Gastroesophageal sphincter (tissue), 4 donors: ENCODE data around the gene OR1I1. TPM values are rescaled to one million over a fixed set of nuclear protein-coding genes. Genes with fewer than 3 reads are reported as not detected.

Experiments
- ATAC-seq: fragments of 150-250 bp; one replicate; pipeline ENCODE4 v1.9.1; 2016; ENCODE audit warnings: mild to moderate bottlenecking, moderate library complexity
- H3K27ac ChIP-seq, 4 donors: fragments of 200-600 bp; sonication (generic) in 3 of 4; 1 replicate in 3 of 4; 2 replicates in 1 of 4; pipeline ENCODE4 v1.5.1; 2016 to 2019
- H3K27me3 ChIP-seq: fragments of 200-600 bp; sonication (generic); one replicate; pipeline ENCODE4 v1.5.1; 2019
- H3K36me3 ChIP-seq, 2 donors: fragments of 200-600 bp; sonication (generic); one replicate each; pipeline ENCODE4 v1.5.1; 2019; ENCODE audit warnings: control low read depth in 1 of 2
- H3K4me1 ChIP-seq, 3 donors: fragments of 200-600 bp; sonication (generic); 1 replicate in 2 of 3; 2 replicates in 1 of 3; pipeline ENCODE4 v1.5.1; 2016 to 2019; ENCODE audit warnings: control low read depth in 2 of 3
- H3K4me3 ChIP-seq, 2 donors: fragments of 200-600 bp; sonication (generic); one replicate each; pipeline ENCODE4 v1.5.1; 2019; ENCODE audit warnings: mild to moderate bottlenecking in 1 of 2, moderate library complexity in 1 of 2
- H3K9me3 ChIP-seq, 3 donors: fragments of 200-600 bp; sonication (generic); one replicate each; pipeline ENCODE4 v1.5.1; 2017 to 2019; ENCODE audit warnings: control low read depth in 2 of 3
- CTCF ChIP-seq, 4 experiments: fragments of 200-600 bp in 2 of 4; fragments of 450-650 bp in 2 of 4; sonication (generic) in 1 of 4; IDR thresholded peaks; one replicate each; pipeline ENCODE4 v1.5.1; 2017 to 2019; ENCODE audit warnings: antibody characterized with exemption in 4 of 4, mild to moderate bottlenecking in 2 of 4, moderate library complexity in 2 of 4
- EP300 ChIP-seq: sonication (generic); formaldehyde crosslinking; IDR thresholded peaks from one replicate; pipeline ENCODE4 v1.6.1; 2017; ENCODE audit warnings: antibody characterized with exemption, mild to moderate bottlenecking
- POLR2A ChIP-seq, 2 donors: fragments of 450-650 bp; IDR thresholded peaks; one replicate each; pipeline ENCODE4 v1.6.1; 2017; ENCODE audit warnings: antibody characterized with exemption in 2 of 2, mild to moderate bottlenecking in 2 of 2, moderate library complexity in 1 of 2
- POLR2AphosphoS5 ChIP-seq: sonication (generic); formaldehyde crosslinking; IDR thresholded peaks from one replicate; pipeline ENCODE4 v1.6.1; 2017; ENCODE audit warnings: antibody characterized with exemption
- WGBS, 2 donors: methylation state at CpG; one replicate each; pipeline ENCODE4 v1.1.5; 2018; ENCODE audit warnings: low coverage in 1 of 2; 5-methylcytosine and 5-hydroxymethylcytosine counted together
- total RNA-seq, 4 donors: library from RNA; depleted of rRNA; stranded (reverse); fragments of >200 nt; gene quantifications; one replicate each; pipeline ENCODE4 v1.1.0, GENCODE V29; 2016

The OR1I1 gene
- total RNA-seq, 4 donors from 2014 or later: not detected

GRCh38 chr19:15115080-15115479, 33.1 kb downstream of the OR1I1 start:
- H3K27ac ChIP-seq: peak overlapping the region in 3 of 4 donors; percentile 65 to 71 (median 69)
- H3K4me1 ChIP-seq: peaks cover 0 to 22% (median 6%) of the 10 kb centered on the region in 3 donors
- 40 to 53% methylated on average over 1 to 4 of the region's 13 CpGs for WGBS, 2 donors
- peak; percentile 70 for ATAC-seq
- H3K4me3 ChIP-seq: no peak overlapping the region
- no peaks in the 10 kb centered on the region for H3K27me3 ChIP-seq
- no peaks in the 10 kb centered on the region for H3K9me3 ChIP-seq
- peaks cover 0 to 100% of the 10 kb centered on the region in 2 donors for H3K36me3 ChIP-seq
- TF ChIP-seq CTCF (IDR thresholded peaks at IDR 0.05) (no peak), POLR2AphosphoS5 (peak; percentile 26), POLR2A (IDR thresholded peaks at IDR 0.05) (no peak), EP300 (no peak)

GRCh38 chr19:15115762-15116615, 34.0 kb downstream of the OR1I1 start:
- Histone ChIP-seq H3K36me3 (peaks cover 0 to 100% of the 10 kb centered on the region in 2 donors), H3K9me3 (no peaks in the 10 kb centered on the region), H3K4me1 (peaks cover 0 to 22% (median 6%) of the 10 kb centered on the region in 3 donors), H3K4me3 (no peak overlapping the region), H3K27ac (peak overlapping the region in 3 of 4 donors; percentile 65 to 71 (median 69)), H3K27me3 (no peaks in the 10 kb centered on the region)
- no CpG with 5 or more reads among the region's 23 CpGs for WGBS, 2 donors
- no peak for ATAC-seq
- TF ChIP-seq EP300 (no peak), CTCF (IDR thresholded peaks at IDR 0.05) (no peak), POLR2AphosphoS5 (no peak), POLR2A (IDR thresholded peaks at IDR 0.05) (no peak)

- Histone ChIP-seq H3K27me3 (no peaks in the 10 kb centered on the region), H3K4me3 (no peak overlapping the region), H3K9me3 (no peaks in the 10 kb centered on the region), H3K36me3 (peaks cover 0 to 100% of the 10 kb centered on the region in 2 donors), H3K4me1 (peaks cover 0 to 22% (median 6%) of the 10 kb centered on the region in 3 donors), H3K27ac (peak overlapping the region in 1 of 4 donors; percentile 71)
- TF ChIP-seq CTCF (IDR thresholded peaks at IDR 0.05) (no peak), POLR2A (IDR thresholded peaks at IDR 0.05) (no peak), EP300 (no peak), POLR2AphosphoS5 (no peak)
- WGBS, 2 donors: 73 to 86% methylated on average over 7 to 9 of the region's 12 CpGs
- no peak for ATAC-seq
Observed at GRCh38 chr19:15116856-15117255, 34.8 kb downstream of the OR1I1 start.

GRCh38 chr19:15118248-15118647, 36.2 kb downstream of the OR1I1 start:
- WGBS, 2 donors: 94 to 100% methylated on average over 1 to 2 of the region's 2 CpGs
- TF ChIP-seq POLR2AphosphoS5 (no peak), POLR2A (IDR thresholded peaks at IDR 0.05) (no peak), EP300 (no peak), CTCF (IDR thresholded peaks at IDR 0.05) (no peak)
- Histone ChIP-seq H3K27ac (no peak overlapping the region), H3K9me3 (no peaks in the 10 kb centered on the region), H3K4me1 (peaks cover 0 to 30% (median 6%) of the 10 kb centered on the region in 3 donors), H3K27me3 (no peaks in the 10 kb centered on the region), H3K4me3 (no peak overlapping the region), H3K36me3 (peaks cover 0 to 100% of the 10 kb centered on the region in 2 donors)
- ATAC-seq: no peak
